HUDEP-2 (cell line): ENCODE data around the gene PDK3.

ENCODE experiments used
- DNase-seq, 76 experiments: peaks; one replicate each; lab custom pipeline; 2025; ENCODE audit not compliant: unreplicated experiment in 76 of 76; lab: John Stamatoyannopoulos, UW

The PDK3 gene

GRCh38 chrX:24542756-24543155 lies 77.7 kb downstream of the PDK3 start:
- DNase-seq: no peak

- no peak for DNase-seq
These were observed 82.9 kb downstream of the PDK3 start for GRCh38 chrX:24547961-24548360.

- DNase-seq: no peak
These were observed 85.1 kb downstream of the PDK3 start for GRCh38 chrX:24550166-24550565.

DNA sequence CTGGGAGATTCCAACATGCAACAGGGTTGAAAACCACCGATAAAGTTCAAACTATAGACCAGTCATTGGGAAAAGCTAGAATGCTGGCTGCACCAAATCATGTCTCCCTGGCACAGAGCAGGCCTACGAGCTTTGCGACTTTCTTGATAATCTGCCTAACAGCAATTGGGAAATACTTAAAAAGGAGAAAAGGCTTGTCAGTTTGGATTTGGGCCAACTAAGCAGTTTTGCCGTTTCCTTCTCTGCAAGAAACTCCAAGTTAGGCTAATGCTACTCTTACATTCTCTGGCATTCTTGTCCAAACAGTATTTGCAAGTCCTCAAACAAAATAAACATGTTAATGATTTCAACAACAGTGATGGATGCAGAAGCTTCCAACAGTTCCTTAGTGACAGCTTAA lies 87.9 kb downstream of the PDK3 start:
- no peak for DNase-seq

DNA sequence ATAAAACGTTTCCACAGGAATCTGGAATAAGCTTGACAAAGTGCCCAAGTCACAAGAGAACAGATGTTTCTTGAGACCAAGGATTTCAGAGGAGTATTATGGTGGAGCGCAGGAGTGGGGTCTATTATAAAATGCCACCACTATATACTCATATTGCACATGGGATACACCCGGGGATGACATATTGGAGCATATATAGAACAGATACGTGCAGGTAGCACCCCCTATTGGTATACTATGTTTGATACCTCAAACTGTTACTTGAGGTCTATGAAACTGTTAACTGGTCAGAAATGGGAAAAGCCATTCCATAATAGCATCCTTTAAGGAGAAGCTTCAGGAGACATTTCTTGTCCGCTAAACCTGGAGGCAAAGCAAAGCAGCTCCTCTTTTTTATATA lies 96.0 kb downstream of the PDK3 start:
- DNase-seq: peak in 7 of 76 experiments; percentile 0 to 32 (median 6)

DNA sequence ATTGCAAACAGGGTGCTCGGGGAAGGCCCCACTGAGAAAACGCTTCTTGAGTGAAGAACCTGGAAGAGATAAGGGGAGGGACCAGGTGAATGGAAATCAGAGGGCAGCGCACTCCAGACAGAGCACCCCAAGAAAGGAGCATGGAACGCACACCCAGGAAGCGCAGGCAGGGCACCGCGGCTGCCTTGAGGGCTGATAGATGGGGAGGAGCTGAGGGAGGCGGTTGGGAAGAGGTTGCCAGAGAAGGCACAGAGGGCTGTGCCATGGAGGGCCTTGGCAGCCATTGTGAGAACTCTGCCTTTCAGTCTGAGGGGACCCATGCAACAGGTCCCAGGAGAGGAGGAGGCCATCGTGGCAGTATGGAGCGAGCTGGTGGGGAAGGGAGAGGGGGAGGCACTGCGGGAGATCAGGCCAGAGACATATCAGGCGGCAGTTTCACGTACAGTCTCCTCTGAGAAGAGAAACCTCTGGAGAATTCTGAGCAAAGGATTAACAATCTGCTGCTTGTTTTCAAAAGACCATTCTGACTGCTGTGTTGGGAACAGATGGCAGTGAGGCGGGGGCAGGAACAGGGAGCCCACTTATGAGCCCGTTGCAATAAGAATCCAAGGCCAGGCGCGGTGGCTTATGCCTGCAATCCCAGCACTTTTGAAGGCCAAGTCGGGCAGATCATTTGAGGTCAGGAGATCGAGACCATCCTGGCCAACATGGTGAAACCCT lies 98.4 kb downstream of the PDK3 start:
- DNase-seq: no peak

- no peak for DNase-seq
These were observed 101.2 kb downstream of the PDK3 start for GRCh38 chrX:24566240-24566639.

GRCh38 chrX:24567169-24567568 lies 102.1 kb downstream of the PDK3 start:
- DNase-seq: no peak

DNA sequence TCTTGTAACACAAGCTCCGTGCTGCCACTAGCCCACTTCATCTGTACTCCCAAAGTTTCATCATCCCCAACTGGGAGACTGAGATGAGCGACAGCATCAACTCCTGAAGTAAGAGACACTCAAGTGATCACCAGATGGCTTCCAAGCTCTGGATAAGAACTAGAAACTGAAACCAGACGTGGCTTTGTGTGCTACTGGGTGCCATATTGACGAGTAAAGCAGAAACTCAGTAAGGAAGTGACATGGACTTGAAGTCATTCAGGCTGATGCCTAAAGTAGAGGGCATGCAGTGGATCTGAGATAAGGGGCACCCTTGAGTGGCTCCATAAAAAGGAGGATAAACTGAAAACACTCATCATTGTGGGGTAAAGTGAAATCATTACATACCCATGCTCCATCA lies 109.7 kb downstream of the PDK3 start:
- DNase-seq: no peak

DNA sequence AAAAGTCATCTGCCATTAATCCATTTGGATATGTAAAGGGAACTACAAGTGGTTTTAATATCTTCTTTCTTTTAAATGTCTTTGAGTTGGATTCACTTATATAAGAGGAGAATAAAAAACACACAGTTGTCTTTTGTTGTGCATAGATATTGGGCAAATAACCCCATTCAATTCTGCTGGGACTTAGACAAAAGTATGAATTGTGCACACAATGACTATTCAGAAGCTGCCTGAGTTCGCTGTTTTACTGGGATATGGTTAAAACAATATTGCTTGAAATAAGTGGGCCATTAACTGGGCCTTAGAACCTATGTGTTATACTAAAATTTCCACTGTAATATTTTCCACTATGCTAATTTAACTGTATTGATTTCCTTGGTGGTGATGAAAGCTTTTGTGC lies 110.4 kb downstream of the PDK3 start:
- DNase-seq: no peak

DNA sequence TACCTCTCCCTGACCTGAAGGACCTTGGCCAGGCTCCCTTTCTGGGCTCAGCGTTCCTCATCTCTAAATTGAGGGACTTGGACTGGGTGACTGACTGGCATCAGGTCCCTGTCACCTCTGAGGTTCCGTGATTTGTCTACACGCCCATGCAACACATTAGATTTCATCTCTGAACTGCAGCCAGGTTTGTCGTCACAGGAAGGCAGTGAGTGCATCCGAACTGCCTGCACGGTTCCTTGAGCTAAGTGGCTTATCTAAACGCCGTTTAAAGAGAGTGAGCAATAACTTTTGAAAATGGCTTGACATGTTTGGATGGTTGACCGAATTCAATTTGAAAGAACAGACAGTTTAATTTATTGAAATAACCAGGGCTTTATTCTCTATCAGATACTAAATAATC lies 112.0 kb downstream of the PDK3 start:
- no peak for DNase-seq
